ENCODE measurements around the gene MYO18B.
A peak's percentile ranks its signal among the peaks of the same experiment; 100 is the strongest.

MYO18B gene

GRCh38 chr22:25712661-25713400 lies 29.2 kb upstream of the MYO18B start:
- DNase-seq, result no peak

GRCh38 chr22:25714070-25714469 lies 27.9 kb upstream of the MYO18B start:
- no peak for DNase-seq

DNA sequence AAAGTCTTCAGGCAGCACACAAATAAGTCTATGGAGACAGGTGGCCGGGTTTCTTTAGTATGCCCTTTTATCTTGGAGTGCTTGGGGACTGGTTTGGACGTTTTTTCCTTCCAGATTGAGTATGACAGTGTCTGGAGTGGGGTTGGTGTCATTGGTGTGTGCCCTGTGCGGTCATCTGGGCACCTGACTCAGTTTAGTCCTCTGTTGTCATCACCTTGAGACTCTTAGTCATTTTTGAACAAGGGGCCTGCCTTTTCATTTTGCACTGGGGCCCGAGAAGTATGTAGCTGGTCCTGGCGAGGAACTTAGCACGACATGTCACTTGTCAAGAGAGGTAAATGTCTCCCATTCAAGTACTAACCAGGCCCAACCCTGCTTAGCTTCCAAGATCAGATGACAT lies 27.2 kb upstream of the MYO18B start:
- no peak for DNase-seq

DNA sequence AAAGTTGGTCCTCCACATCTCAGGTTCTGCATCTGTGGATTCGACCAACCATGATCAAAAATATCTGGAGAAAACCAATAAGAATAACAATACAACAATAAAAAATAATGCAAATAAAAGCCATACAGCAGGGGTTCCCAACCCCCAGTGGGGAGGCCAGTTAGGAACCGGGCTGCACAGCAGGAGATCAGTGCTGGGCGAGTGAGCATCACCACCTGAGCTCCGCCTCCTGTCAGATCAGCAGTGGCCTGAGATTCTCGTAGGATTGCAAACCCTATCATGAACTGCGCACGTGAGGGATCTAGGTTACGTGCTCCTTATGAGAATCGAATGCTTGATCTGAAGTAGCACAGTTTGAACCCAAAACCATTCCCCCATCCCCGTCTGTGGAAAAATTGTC lies 25.4 kb upstream of the MYO18B start:
- DNase-seq, result no peak

DNA sequence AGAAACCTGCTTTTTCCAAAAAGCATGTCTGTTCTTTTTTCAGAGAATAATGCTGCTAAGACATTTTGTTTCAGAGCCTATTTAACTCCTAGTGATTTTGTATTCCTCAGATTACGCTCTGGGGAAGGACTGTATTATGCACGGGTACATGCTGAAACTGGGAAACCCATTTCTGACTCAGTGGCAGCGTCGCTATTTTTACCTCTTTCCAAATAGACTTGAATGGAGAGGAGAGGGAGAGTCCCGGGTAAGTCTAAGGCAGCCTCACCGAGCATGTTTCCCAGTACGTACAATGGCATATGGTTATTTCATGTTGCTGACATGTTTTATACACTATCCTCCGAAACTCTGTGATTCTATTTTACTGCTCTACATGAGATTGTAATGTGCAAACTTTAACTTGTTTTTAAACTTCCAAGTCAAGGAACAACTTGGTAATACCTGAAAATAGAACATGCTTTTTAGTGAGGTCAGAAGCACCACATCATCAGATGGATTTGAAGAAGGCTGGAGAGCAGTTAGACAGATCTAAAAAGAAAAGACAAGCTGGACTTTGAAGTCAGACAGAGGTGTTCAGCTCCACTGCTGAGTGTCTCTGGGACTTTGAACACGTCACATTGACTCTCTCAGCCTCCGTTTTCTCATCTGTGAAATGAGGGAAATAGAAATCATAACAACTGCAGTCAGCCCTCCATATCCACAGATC lies 23.7 kb upstream of the MYO18B start:
- DNase-seq, result no peak

- DNase-seq, result peak; percentile 16
These were observed 19.8 kb upstream of the MYO18B start for GRCh38 chr22:25722223-25722622.

GRCh38 chr22:25722626-25723025 lies 19.4 kb upstream of the MYO18B start:
- no peak for DNase-seq

- peak; percentile 35 for DNase-seq
These were observed 15.7 kb upstream of the MYO18B start for GRCh38 chr22:25726241-25726640.

- DNase-seq, result no peak
These were observed 13.9 kb upstream of the MYO18B start for GRCh38 chr22:25728071-25728470.

GRCh38 chr22:25729016-25729995 lies 12.7 kb upstream of the MYO18B start:
- DNase-seq, result peak; percentile 19

DNA sequence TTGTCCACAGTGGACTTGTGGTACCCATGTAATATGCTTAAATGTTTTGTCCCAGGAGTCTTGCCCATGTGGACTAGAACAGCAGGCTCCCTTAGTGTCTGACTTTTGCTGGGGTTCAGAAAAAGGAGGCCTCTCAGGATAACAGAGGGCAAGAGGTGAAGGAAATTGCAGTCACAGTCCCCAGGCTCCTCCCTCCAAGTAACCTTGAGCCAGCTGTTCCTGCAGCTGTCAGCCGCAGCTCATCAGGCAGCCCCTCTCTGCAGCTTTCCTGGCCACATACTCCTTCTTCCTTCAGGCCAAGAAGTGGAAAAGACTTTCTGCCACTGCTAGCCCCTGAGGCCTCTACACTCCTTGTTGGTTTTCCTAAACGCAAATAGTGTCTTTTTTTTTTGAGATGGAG lies 6.3 kb upstream of the MYO18B start:
- no peak for DNase-seq

DNA sequence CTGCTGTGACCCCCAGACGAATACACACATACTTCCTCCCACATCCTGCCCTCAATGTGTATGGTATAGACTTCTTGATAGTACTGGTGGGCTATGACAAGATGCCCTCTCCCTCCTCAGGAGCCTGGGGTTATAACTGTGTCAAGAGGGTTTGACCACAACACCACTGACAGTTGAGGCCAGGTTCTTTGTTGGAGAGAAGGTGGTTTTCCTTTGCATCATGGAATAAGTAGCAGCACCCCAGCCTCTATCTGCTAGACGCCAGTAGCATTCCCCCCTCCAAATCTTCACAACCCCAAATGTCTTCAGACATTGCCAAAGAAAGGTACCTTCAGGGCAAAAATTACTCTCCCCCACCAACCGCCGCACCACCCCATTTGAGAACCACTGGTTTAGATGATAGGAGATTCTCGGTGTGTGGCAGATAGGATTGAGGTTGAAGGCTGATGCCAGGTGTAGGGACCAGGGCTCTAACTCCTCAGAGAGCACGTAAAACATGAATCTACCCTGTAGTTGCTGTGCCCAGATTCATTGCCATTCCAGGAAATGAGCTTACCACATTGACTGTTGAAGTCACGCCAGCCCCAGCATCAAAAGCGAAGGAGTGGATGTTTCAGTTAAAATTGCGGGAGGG lies 5.5 kb upstream of the MYO18B start:
- DNase-seq, result peak; percentile 69

DNA sequence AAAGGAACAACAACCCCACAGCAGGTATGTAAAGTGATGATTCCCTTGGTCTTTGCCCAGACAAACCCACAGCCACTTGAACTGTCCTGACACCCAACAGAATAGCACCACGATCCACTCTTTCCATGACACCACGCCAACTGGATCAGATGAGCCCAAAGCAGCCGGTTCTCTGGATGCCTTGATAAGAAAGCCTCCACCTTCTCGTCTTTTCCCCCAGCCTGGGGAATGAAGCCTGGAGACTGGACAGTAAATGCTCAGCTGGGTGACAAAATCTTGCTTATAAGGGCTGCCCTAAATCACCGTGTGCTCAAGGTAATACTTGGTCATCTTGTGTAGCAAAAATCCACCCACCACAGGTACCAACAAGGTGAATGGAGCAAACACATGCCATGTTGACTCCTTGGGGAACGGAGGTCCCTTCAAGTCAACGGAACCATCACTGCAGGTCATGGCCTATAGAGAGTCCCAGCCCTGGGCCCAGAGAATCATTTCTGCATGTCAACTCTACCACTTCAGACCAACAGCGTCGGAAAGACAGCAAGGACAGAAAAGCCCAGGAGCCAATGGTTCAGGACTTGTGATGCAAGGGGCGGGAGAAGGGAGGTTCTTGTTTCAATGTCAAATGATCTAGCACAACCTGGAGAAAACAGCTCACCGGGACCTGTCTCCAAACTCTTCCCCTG lies 2.2 kb upstream of the MYO18B start:
- no peak for DNase-seq

DNA sequence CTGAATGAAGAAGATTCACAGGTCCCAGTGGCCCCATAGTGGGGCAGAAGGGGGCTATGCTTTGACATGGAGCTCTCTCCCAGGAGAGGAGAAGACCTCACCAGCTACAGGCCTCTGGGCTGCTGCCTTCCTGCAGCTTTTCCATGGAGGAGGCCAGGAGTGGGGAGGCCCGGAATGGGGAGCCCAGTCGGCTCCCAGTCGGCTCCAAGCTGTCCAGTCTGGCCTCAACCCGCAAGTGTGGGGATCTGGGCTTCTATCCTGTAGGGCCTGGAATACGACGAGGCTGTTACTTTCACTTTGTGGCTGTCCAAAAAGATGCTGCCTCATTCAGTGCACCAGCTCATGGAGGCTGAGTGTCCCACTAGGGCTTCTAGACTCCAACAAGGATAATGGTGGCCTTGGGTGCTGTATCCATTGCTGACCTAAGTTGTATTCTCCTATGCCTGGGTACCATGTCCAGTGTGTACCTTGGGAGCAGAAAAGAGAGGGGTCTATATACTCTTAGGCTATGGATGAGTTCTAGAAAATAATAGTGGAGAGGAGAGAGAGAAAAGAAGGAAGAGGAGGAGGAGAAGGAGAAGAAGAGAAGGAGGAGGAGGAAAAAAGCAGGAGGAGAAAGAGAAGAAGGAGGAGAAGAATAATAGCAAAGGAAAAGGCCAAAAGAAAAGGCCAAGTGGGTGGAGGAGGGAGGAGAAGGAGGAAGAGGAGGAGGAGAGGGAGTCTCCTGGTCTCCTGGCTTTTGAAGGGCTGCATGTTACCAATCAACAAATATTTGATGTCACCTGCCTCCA lies 1.1 kb downstream of the MYO18B start:
- DNase-seq, result no peak

- no peak for DNase-seq
These were observed 2.7 kb downstream of the MYO18B start for GRCh38 chr22:25744694-25745093.

DNA sequence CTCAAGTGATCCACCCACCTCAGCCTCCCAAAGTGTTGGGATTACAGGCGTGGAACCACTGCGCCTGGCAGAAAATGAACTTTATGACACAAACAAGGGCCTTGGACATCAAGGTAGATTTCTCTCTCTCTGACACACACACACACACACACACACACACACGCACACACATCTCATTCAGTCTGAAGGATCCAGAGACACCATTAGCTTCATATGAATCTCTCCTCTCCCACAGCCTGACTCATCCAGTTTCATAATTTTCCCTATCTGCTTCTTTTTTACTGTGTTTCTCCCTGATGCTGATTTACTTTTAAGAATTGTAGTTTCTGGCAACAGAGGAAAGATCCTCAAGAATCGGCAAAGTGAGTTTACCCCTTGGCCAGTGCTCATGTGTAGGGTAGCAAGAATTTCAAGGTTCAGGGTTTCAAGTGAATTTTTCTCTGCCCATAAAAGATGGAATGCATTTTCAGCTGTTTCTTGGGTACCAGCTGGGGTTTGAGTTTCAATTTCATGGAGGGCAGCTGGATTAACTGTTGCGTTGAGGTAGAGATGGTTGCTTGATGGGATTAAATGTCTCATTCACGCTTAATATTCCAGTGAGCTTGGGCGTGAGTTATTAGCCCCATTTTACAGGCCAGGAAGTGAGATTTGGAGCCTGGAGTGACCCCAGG lies 3.5 kb downstream of the MYO18B start:
- DNase-seq, result no peak

DNA sequence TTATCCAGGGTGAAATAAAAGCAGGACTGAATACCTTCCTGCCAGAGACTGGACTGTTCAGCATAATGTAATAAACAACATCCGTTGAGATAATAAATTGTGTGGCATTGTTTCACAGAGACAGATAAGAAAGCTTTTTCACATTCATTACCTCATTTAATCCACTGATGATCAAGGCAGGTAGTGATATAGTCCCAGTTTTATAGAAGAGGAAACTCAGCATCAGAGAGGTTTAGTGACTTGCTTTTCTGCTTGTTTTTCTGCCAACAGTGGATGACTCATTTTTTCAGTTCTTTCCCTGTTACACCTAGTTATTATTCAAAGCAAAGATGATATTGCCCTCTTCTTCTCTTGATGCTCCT lies 4.0 kb downstream of the MYO18B start:
- no peak for DNase-seq

DNA sequence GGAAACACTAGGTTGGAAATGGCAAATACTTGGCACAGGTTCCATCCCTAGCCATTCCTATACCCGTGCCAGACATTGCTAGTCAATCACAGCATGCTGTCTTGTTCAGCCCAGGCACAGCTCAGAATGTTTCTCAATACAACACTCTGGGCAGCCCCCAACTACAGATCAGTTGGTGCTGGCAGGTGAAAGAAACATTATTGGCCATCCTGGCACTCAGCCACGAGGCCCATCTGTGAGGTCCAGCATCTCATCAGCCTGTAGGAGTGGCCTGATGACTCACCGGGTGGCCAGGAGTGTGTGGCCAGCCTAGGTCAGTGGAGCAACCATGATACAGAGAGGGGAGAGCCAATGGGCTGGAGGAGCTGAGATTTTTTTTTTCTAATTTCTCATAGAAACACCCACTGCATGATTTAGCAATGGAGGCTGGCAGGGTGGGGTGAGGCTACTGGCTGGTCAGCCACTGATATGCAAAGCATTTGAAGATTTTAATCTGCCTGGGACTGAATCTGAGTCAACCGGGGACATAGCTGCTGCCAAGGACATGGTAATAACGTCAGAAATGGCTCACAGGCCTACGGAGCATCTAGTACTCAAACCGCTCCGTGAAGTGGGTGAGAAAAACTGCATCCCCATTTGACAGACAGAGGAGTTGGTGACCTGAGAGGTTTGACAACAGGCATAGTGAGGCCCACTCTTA lies 5.4 kb downstream of the MYO18B start:
- no peak for DNase-seq

GRCh38 chr22:25748140-25748539 lies 6.2 kb downstream of the MYO18B start:
- no peak for DNase-seq

GRCh38 chr22:25748704-25749103 lies 6.7 kb downstream of the MYO18B start:
- DNase-seq, result no peak

All from stimulated activated CD8-positive, alpha-beta memory T cell treated with anti-CD3 and anti-CD28 coated beads, Interleukin-4, amount 100 ng/mL, for 48 hours (primary cell).